Astrocyte (in vitro differentiated cells and primary cell): ENCODE results near the gene LSMEM2. TPM values are rescaled to one million over a fixed set of nuclear protein-coding genes. Genes with fewer than 3 reads are reported as not detected.

ENCODE experiments used
- DNase-seq: peaks from one replicate; pipeline ENCODE4 v3.0.0-alpha.2; 2010; ENCODE audit warnings: low read depth
- FAIRE-seq: peaks from 2 replicates; lab custom pipeline; 2011; peaks lifted over from hg19 to GRCh38; lab: Jason Lieb, UNC
- H2AFZ ChIP-seq: 2 replicates; pipeline ENCODE4 v1.6.0; 2012; ENCODE audit warnings: low read depth, low read length, inconsistent platforms
- H3K27ac ChIP-seq: 2 replicates; pipeline ENCODE4 v1.5.1; 2011; ENCODE audit warnings: low read depth, low read length, inconsistent platforms
- H3K27me3 ChIP-seq: 2 replicates; pipeline ENCODE4 v1.6.0; 2011; ENCODE audit warnings: low read length, inconsistent platforms; ENCODE audit not compliant: insufficient read depth
- H3K36me3 ChIP-seq: 2 replicates; pipeline ENCODE4 v1.5.1; 2011; ENCODE audit warnings: low read length, inconsistent platforms; ENCODE audit not compliant: insufficient read depth
- H3K4me1 ChIP-seq: 2 replicates; pipeline ENCODE4 v1.5.1; 2011; ENCODE audit warnings: low read length, inconsistent platforms; ENCODE audit not compliant: insufficient read depth
- H3K4me2 ChIP-seq: 2 replicates; pipeline ENCODE4 v1.6.0; 2012; ENCODE audit warnings: low read length, inconsistent platforms
- H3K4me3 ChIP-seq: 2 replicates; pipeline ENCODE4 v1.5.1; 2011; ENCODE audit warnings: low read depth, mild to moderate bottlenecking, low read length, inconsistent platforms; ENCODE audit not compliant: insufficient read depth
- H3K79me2 ChIP-seq: 2 replicates; pipeline ENCODE4 v1.6.0; 2012; ENCODE audit warnings: mild to moderate bottlenecking, low read length, inconsistent platforms; ENCODE audit not compliant: insufficient read depth
- H3K9ac ChIP-seq: 2 replicates; pipeline ENCODE4 v1.6.0; 2012; ENCODE audit warnings: mild to moderate bottlenecking, low read length, inconsistent platforms
- H3K9me3 ChIP-seq: 2 replicates; pipeline ENCODE4 v1.5.1; 2012; ENCODE audit warnings: low read depth, mild to moderate bottlenecking, low read length, inconsistent platforms; ENCODE audit not compliant: insufficient read depth
- H4K20me1 ChIP-seq: 2 replicates; pipeline ENCODE4 v1.6.0; 2012; ENCODE audit warnings: low read length, inconsistent platforms; ENCODE audit not compliant: insufficient read depth
- H3K27ac Mint-ChIP-seq: one replicate; pipeline ENCODE4 v1.8.0; 2021; ENCODE audit warnings: mild to moderate bottlenecking, mixed read lengths; ENCODE audit not compliant: unreplicated experiment
- H3K27me3 Mint-ChIP-seq: one replicate; pipeline ENCODE4 v1.8.0; 2021; ENCODE audit warnings: low read depth, mixed read lengths; ENCODE audit not compliant: unreplicated experiment
- H3K36me3 Mint-ChIP-seq: one replicate; pipeline ENCODE4 v1.8.0; 2021; ENCODE audit warnings: low read depth, mixed read lengths; ENCODE audit not compliant: unreplicated experiment
- H3K4me1 Mint-ChIP-seq: one replicate; pipeline ENCODE4 v1.8.0; 2021; ENCODE audit warnings: low read depth, mixed read lengths; ENCODE audit not compliant: unreplicated experiment
- H3K4me3 Mint-ChIP-seq: one replicate; pipeline ENCODE4 v1.8.0; 2021; ENCODE audit warnings: mild to moderate bottlenecking, moderate library complexity, mixed read lengths; ENCODE audit not compliant: unreplicated experiment
- H3K9me3 Mint-ChIP-seq: one replicate; pipeline ENCODE4 v1.8.0; 2021; ENCODE audit warnings: mild to moderate bottlenecking, mixed read lengths; ENCODE audit not compliant: unreplicated experiment
- EZH2 ChIP-seq: IDR thresholded peaks from 2 replicates; pipeline ENCODE4 v1.6.1; 2012; ENCODE audit warnings: mild to moderate bottlenecking, low read length, inconsistent platforms; ENCODE audit not compliant: insufficient read depth
- total RNA-seq: library from RNA; stranded (reverse); gene quantifications from 2 replicates; pipeline ENCODE4 v1.2.1, GENCODE V29; 2021
- TF ChIP-seq, protein P1 (sequence below): IDR thresholded peaks from 2 replicates; pipeline ENCODE4 v1.5.1; 2011; ENCODE audit warnings: low read depth, mild to moderate bottlenecking, inconsistent platforms, low read length, moderate library complexity; ENCODE audit not compliant: insufficient read depth

Gene LSMEM2
- total RNA-seq, 1 donor from 2014 or later = 0.30 TPM

DNA sequence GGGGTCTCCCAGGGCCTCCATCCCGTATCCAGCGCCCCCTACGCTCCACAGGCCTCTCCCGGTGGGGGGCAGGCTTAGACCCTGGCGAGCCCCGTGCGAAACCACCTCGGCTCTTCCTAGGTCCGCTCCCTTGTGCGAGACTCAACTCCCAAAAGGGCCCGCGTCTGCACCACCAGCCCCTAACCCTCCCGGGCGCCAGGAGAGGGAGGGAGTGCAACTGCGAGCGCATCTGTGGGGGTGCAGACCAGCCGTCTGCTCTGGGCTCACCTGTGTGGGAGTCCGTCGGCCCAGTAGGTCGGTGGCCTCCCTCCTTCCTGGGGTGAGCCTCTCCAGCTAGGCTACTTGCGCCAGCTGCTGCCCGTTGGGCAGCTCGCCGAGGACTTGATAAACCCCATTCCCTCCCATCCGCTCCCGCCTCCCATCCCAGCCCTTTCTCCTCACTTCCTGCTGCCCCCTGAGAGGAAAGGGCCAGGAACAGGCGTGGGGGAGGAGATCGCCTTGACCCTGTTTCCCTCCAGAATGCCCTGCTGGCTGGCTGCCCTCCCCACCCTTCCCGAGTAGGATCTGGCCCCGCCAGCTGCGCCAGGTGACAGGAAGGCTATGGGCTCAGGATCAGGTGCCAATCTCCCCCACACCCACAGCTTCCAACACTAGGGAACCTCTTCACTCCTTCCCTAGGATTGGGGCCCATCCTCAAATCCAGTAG, 43.7 kb downstream of the LSMEM2 start, which contains the start of gene HYAL2:
HYAL2 (minus strand) TSS at position 360 of the 706 bp plus-strand sequence. CDS start 2,256 bp downstream, outside the sequence.
- TF ChIP-seq EZH2 = no peak
- TF ChIP-seq, protein P1, sequence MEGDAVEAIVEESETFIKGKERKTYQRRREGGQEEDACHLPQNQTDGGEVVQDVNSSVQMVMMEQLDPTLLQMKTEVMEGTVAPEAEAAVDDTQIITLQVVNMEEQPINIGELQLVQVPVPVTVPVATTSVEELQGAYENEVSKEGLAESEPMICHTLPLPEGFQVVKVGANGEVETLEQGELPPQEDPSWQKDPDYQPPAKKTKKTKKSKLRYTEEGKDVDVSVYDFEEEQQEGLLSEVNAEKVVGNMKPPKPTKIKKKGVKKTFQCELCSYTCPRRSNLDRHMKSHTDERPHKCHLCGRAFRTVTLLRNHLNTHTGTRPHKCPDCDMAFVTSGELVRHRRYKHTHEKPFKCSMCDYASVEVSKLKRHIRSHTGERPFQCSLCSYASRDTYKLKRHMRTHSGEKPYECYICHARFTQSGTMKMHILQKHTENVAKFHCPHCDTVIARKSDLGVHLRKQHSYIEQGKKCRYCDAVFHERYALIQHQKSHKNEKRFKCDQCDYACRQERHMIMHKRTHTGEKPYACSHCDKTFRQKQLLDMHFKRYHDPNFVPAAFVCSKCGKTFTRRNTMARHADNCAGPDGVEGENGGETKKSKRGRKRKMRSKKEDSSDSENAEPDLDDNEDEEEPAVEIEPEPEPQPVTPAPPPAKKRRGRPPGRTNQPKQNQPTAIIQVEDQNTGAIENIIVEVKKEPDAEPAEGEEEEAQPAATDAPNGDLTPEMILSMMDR = no peak
- peak within 1 kb of the TSS; percentile 92 for H2AFZ ChIP-seq
- H3K27ac ChIP-seq = peak within 1 kb of the TSS; percentile 100
- H3K27me3 ChIP-seq = no peaks in the 10 kb centered on the region
- H4K20me1 ChIP-seq = peaks cover 33% of the 10 kb centered on the region
- H3K4me2 ChIP-seq = peak within 1 kb of the TSS; percentile 93
- H3K9me3 Mint-ChIP-seq = no peaks in the 10 kb centered on the region
- FAIRE-seq = no peak
- peaks cover 21% of the 10 kb centered on the region for H3K4me1 Mint-ChIP-seq
- no peaks in the 10 kb centered on the region for H3K9me3 ChIP-seq
- H3K9ac ChIP-seq = peak within 1 kb of the TSS; percentile 96
- peaks cover 24% of the 10 kb centered on the region for H3K4me1 ChIP-seq
- peak within 1 kb of the TSS; percentile 85 for H3K4me3 Mint-ChIP-seq
- peaks cover 13% of the 10 kb centered on the region for H3K36me3 Mint-ChIP-seq
- H3K27me3 Mint-ChIP-seq = no peaks in the 10 kb centered on the region
- DNase-seq = no peak
- H3K36me3 ChIP-seq = peaks cover 13% of the 10 kb centered on the region
- peaks cover 53% of the 10 kb centered on the region for H3K79me2 ChIP-seq
- H3K4me3 ChIP-seq = peak within 1 kb of the TSS; percentile 95
- peak within 1 kb of the TSS; percentile 98 for H3K27ac Mint-ChIP-seq

DNA sequence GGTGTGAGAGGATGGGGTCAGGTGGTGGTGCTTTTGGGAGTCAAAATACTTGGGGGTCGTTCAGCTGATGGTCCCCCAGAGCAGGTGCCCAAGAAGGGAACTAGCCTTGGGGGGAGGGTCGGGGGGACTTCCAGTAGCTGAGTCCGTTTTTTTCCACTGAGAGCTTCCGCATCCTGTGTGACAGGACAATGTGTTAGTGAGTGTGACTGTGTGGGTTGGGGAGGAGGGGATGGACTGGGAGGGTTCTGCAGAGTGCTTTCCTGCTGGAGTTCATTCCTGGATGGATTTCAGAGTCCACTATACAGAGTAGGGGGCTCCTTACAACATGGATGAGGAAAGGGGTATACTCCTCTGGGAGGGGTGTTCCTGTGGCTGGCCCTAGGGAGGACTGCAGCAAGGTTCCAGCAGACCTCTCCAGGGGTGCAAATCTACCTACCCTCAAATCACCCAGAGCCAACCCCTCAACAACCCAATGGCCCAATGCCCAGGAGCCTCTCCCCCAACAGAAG, 44.3 kb downstream of the LSMEM2 start:
- Histone ChIP-seq H3K4me2 (no peak overlapping the region), H2AFZ (no peak overlapping the region), H3K79me2 (peaks cover 52% of the 10 kb centered on the region), H3K4me3 (no peak overlapping the region), H3K36me3 (peaks cover 13% of the 10 kb centered on the region), H3K4me1 (peaks cover 24% of the 10 kb centered on the region), H3K27ac (no peak overlapping the region), H4K20me1 (peaks cover 30% of the 10 kb centered on the region), H3K9me3 (no peaks in the 10 kb centered on the region), H3K9ac (no peak overlapping the region), H3K27me3 (no peaks in the 10 kb centered on the region)
- peaks cover 12% of the 10 kb centered on the region for H3K36me3 Mint-ChIP-seq
- no peaks in the 10 kb centered on the region for H3K27me3 Mint-ChIP-seq
- FAIRE-seq (no peak), DNase-seq (no peak)
- no peaks in the 10 kb centered on the region for H3K9me3 Mint-ChIP-seq
- H3K4me3 Mint-ChIP-seq = peak overlapping the region; percentile 45
- peaks cover 21% of the 10 kb centered on the region for H3K4me1 Mint-ChIP-seq
- H3K27ac Mint-ChIP-seq = peak overlapping the region; percentile 12
- no peak for TF ChIP-seq EZH2
- TF ChIP-seq, protein P1 = no peak
